Erythroblast (primary cell): ENCODE results near the gene RARB.

Experiments used
- GATA1 ChIP-seq: IDR thresholded peaks from 2 replicates; pipeline ENCODE4 v1.6.1; 2011; ENCODE audit warnings: low read depth, mild to moderate bottlenecking, control low read depth, low read length, moderate library complexity
- POLR2A ChIP-seq: IDR thresholded peaks from 2 replicates; pipeline ENCODE4 v1.6.1; 2011; ENCODE audit warnings: mild to moderate bottlenecking, low read length

- TF ChIP-seq POLR2A, result no peak
- TF ChIP-seq GATA1, result no peak
These were observed 130.7 kb downstream of the RARB start for GRCh38 chr3:25558796-25559195.
